ENCODE results near the gene RING1.
"Not testable (repeated sequence)": the region's sequence is repeated elsewhere in the genome, so short reads cannot be mapped to it uniquely, and the experiment has no call there.

Gene RING1

GRCh38 chr6:33206027-33206863 lies 2.1 kb upstream of the RING1 start:
- no peak for DNase-seq (ENCODE audit: low read depth in 2 of 2)

- DNase-seq (ENCODE audit: low read depth in 2 of 2) = no peak
These were observed 1.3 kb upstream of the RING1 start for GRCh38 chr6:33206864-33207551.

- DNase-seq (ENCODE audit: low read depth in 2 of 2) = no peak
These were observed 679 bp upstream of the RING1 start for GRCh38 chr6:33207552-33208090.

- no peak for DNase-seq (ENCODE audit: low read depth in 2 of 2)
These were observed 1.6 kb downstream of the RING1 start for GRCh38 chr6:33209856-33210255.

GRCh38 chr6:33211136-33211535 lies 2.8 kb downstream of the RING1 start:
- no peak for DNase-seq (ENCODE audit: low read depth in 2 of 2)

GRCh38 chr6:33211666-33212422 lies 3.5 kb downstream of the RING1 start:
- no peak for DNase-seq (ENCODE audit: low read depth in 2 of 2)

GRCh38 chr6:33212857-33213165 lies 4.5 kb downstream of the RING1 start:
- DNase-seq (ENCODE audit: low read depth in 2 of 2) = no peak

- DNase-seq (ENCODE audit: low read depth in 2 of 2) = no peak
These were observed 5.1 kb downstream of the RING1 start for GRCh38 chr6:33213166-33213988.

- DNase-seq (ENCODE audit: low read depth in 2 of 2) = no peak
These were observed 5.7 kb downstream of the RING1 start for GRCh38 chr6:33213989-33214335.

- no peak for DNase-seq (ENCODE audit: low read depth in 2 of 2)
These were observed 7.2 kb downstream of the RING1 start for GRCh38 chr6:33215271-33216116.

- DNase-seq (ENCODE audit: low read depth in 2 of 2) = no peak
These were observed 7.9 kb downstream of the RING1 start for GRCh38 chr6:33216117-33216649.

- DNase-seq (ENCODE audit: low read depth in 2 of 2) = no peak
These were observed 8.9 kb downstream of the RING1 start for GRCh38 chr6:33217246-33217645.

- no peak for DNase-seq (ENCODE audit: low read depth in 2 of 2)
These were observed 9.4 kb downstream of the RING1 start for GRCh38 chr6:33217681-33218080.

GRCh38 chr6:33226503-33227120 lies 18.3 kb downstream of the RING1 start:
- DNase-seq (ENCODE audit: low read depth in 2 of 2) = not testable (repeated sequence)

GRCh38 chr6:33235221-33235634 lies 26.9 kb downstream of the RING1 start:
- no peak for DNase-seq (ENCODE audit: low read depth in 2 of 2)

GRCh38 chr6:33236328-33236727 lies 28.0 kb downstream of the RING1 start:
- no peak for DNase-seq (ENCODE audit: low read depth in 2 of 2)

GRCh38 chr6:33236852-33237251 lies 28.6 kb downstream of the RING1 start:
- DNase-seq (ENCODE audit: low read depth in 2 of 2) = no peak

- no peak for DNase-seq (ENCODE audit: low read depth in 2 of 2)
These were observed 29.4 kb downstream of the RING1 start for GRCh38 chr6:33237741-33238140.

- no peak for DNase-seq (ENCODE audit: low read depth in 2 of 2)
These were observed 33.7 kb downstream of the RING1 start for GRCh38 chr6:33241968-33242367.

GRCh38 chr6:33243476-33243875 lies 35.2 kb downstream of the RING1 start:
- DNase-seq (ENCODE audit: low read depth in 2 of 2) = no peak

Measured in stimulated activated CD8-positive, alpha-beta memory T cell treated with anti-CD3 and anti-CD28 coated beads, Interleukin-2, amount 100 ng/mL, for 1 hour (primary cell).